ENCODE data around the gene TMEM30B. TPM values are rescaled to one million over a fixed set of nuclear protein-coding genes. Genes with fewer than 3 reads are reported as not detected.

Gene TMEM30B
- total and polyA plus RNA-seq, 4 experiments from 2014 or later: 2.9 to 5.4 (median 4.1) TPM

DNA sequence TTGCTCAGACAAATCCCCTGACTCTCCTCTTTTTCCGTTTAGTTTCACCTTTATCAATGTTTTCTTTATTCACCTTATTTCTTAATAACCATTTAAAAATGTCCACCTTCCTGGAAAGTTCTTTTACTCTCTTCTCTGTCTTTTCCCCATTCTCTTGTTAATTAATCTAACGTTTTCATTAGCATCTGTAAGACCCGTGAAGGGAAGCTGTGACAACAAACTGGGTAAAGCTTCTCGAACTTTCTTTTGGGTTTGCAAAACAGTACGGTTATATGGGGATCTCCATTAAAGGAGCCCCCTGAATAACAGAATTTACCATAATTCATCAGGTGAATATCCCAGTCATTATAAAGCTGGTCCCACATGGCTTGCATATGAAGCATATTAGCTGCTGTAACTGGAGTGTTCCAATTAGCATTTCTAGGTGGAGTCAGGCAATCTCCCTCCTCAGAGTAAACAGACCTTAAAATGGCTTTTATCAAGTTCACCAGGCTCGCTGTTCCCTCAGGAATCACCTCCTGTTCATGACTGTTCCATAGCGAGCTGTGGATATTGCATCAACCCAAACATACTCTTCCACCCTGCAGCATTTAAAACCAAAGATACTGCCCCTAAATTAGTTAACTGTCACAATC is 42.4 kb downstream of the TMEM30B start:
- ChIA-PET CTCF (ENCODE audit: partially characterized antibody) (interaction anchor here (0.6 to 1.8 kb wide), 3 partner anchors 12 to 611 kb away, joined by 3 to 4 read pairs (median 3); no protein-coding TSS in a partner anchor), POLR2A (ENCODE audit: partially characterized antibody) (no interaction called here)
- intact Hi-C loops (cut with micrococcal nuclease): no loop called here
- peaks cover 0 to 8% of the 10 kb centered on the region in 2 donors for H3K36me3 Mint-ChIP-seq
- H3K27ac Mint-ChIP-seq: no peak overlapping the region
- no peak overlapping the region for H3K4me3 Mint-ChIP-seq
- Histone ChIP-seq H3K4me1 (ENCODE audit: insufficient read depth, low read length) (no peaks in the 10 kb centered on the region), H3K36me3 (ENCODE audit: insufficient read depth, low read length) (no peaks in the 10 kb centered on the region), H3K4me3 (ENCODE audit: low read length in 2 of 2) (no peak overlapping the region), H3K9me3 (ENCODE audit: control insufficient read depth in 1 of 2, low read length in 2 of 2) (no peaks in the 10 kb centered on the region), H3K27me3 (ENCODE audit: insufficient read depth, low read length) (no peaks in the 10 kb centered on the region), H3K27ac (ENCODE audit: low read depth, low read length) (no peak overlapping the region)
- no peak for DNase-seq
- H3K27me3 Mint-ChIP-seq: peaks cover 15 to 17% of the 10 kb centered on the region in 2 donors
- peaks cover 0 to 22% (median 19%) of the 10 kb centered on the region in 8 donors for H3K9me3 Mint-ChIP-seq
- H3K4me1 Mint-ChIP-seq: no peaks in the 10 kb centered on the region

DNA sequence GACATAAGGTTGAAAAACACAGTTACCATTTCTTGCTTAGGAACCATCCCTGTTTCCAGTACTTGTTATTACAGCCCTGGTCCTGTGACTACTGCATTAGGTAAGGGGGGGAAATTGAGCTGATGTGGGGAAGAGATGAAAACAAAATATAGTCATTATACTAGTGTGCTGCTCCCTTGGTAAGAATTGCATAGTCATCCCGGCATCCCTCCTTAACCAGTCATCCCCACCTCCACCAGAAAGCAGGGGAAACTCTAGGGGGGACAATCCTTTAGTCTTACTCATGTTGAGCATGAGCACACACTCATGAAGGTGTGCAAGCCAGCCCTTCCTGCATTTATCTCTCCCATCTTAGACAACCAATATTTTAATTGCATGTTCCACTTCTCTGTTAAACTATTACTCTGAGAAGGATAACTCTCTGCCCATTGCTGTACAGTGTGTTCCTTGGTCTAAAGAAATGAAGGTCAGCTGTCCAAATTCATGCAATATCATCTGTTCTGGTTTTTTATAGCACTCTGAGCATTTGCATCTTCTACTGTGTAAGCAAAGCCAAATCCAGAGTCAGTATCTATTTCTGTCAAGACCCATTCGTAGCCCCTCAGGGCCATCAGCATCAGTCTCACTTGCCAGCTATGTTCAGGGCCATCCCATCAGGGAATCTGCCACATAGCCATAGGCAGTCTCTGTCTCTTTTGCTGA is 46.8 kb downstream of the TMEM30B start:
- Mint-ChIP-seq H3K4me1 (no peaks in the 10 kb centered on the region), H3K27me3 (peaks cover 17 to 31% of the 10 kb centered on the region in 2 donors)

DNA sequence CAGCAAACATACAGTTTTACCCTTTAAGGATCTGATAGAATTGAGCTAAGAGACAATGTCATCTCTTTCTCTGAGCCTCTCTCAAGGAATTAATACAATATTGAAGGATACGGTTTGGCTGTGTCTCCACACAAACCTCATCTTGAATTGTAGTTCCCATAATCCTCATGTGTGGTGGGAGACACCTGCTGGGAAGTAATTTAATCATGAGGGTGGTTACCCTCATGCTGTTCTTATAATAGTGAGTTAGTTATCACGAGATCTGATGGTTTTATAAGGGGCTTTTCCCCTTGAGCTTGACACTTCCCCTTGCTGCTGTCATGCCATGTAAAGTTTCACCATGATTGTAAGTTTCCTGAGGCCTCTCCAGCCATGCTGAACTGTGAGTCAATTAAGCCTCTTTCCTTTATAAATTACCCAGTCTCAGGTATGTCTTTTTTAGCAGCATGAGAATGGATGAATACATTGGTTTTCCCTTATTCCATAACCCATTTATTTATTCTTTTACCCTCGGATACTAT is 47.6 kb downstream of the TMEM30B start:
- Mint-ChIP-seq H3K9me3 (peaks cover 0 to 2% (median 0%) of the 10 kb centered on the region in 8 donors), H3K27ac (no peak overlapping the region), H3K36me3 (no peaks in the 10 kb centered on the region), H3K27me3 (peaks cover 17 to 32% of the 10 kb centered on the region in 2 donors), H3K4me3 (no peak overlapping the region), H3K4me1 (no peaks in the 10 kb centered on the region)
- intact Hi-C loops (cut with micrococcal nuclease): no loop called here
- H3K4me3 ChIP-seq (ENCODE audit: low read length in 2 of 2): no peak overlapping the region
- no peaks in the 10 kb centered on the region for H3K27me3 ChIP-seq (ENCODE audit: insufficient read depth, low read length)
- no peak for DNase-seq
- CTCF ChIA-PET (ENCODE audit: partially characterized antibody): interaction anchor here (1.2 kb wide), 1 partner anchor 19 kb away, joined by 3 read pairs; no protein-coding TSS in a partner anchor
- no peaks in the 10 kb centered on the region for H3K4me1 ChIP-seq (ENCODE audit: insufficient read depth, low read length)
- no peak overlapping the region for H3K27ac ChIP-seq (ENCODE audit: low read depth, low read length)
- H3K36me3 ChIP-seq (ENCODE audit: insufficient read depth, low read length): no peaks in the 10 kb centered on the region
- POLR2A ChIA-PET (ENCODE audit: partially characterized antibody): interaction anchor here (0.6 kb wide), 1 partner anchor 10 kb away, joined by 3 read pairs; no protein-coding TSS in a partner anchor
- no peaks in the 10 kb centered on the region for H3K9me3 ChIP-seq (ENCODE audit: control insufficient read depth in 1 of 2, low read length in 2 of 2)

More for the DNA sequence above, 46.8 kb downstream of the TMEM30B start:
- CTCF ChIA-PET (ENCODE audit: partially characterized antibody): interaction anchor here (1.2 kb wide), 1 partner anchor 18 kb away, joined by 3 read pairs; no protein-coding TSS in a partner anchor
- H3K4me3 ChIP-seq (ENCODE audit: low read length in 2 of 2): no peak overlapping the region
- no peaks in the 10 kb centered on the region for H3K4me1 ChIP-seq (ENCODE audit: insufficient read depth, low read length)
- peaks cover 0 to 5% (median 0%) of the 10 kb centered on the region in 8 donors for H3K9me3 Mint-ChIP-seq
- no peak for DNase-seq
- no peaks in the 10 kb centered on the region for H3K27me3 ChIP-seq (ENCODE audit: insufficient read depth, low read length)
- no peaks in the 10 kb centered on the region for H3K9me3 ChIP-seq (ENCODE audit: control insufficient read depth in 1 of 2, low read length in 2 of 2)
- H3K4me3 Mint-ChIP-seq: no peak overlapping the region
- H3K27ac Mint-ChIP-seq: no peak overlapping the region
- H3K36me3 Mint-ChIP-seq: no peaks in the 10 kb centered on the region
- POLR2A ChIA-PET (ENCODE audit: partially characterized antibody): no interaction called here
- H3K36me3 ChIP-seq (ENCODE audit: insufficient read depth, low read length): no peaks in the 10 kb centered on the region
- no peak overlapping the region for H3K27ac ChIP-seq (ENCODE audit: low read depth, low read length)
- intact Hi-C loops (cut with micrococcal nuclease): no loop called here

- Mint-ChIP-seq H3K4me1 (no peaks in the 10 kb centered on the region), H3K36me3 (no peaks in the 10 kb centered on the region), H3K4me3 (no peak overlapping the region), H3K27ac (no peak overlapping the region), H3K9me3 (peaks cover 0 to 2% (median 0%) of the 10 kb centered on the region in 8 donors), H3K27me3 (peaks cover 20 to 32% of the 10 kb centered on the region in 2 donors)
- H3K27ac ChIP-seq (ENCODE audit: low read depth, low read length): no peak overlapping the region
- H3K27me3 ChIP-seq (ENCODE audit: insufficient read depth, low read length): no peaks in the 10 kb centered on the region
- no peaks in the 10 kb centered on the region for H3K36me3 ChIP-seq (ENCODE audit: insufficient read depth, low read length)
- H3K4me3 ChIP-seq (ENCODE audit: low read length in 2 of 2): no peak overlapping the region
- H3K4me1 ChIP-seq (ENCODE audit: insufficient read depth, low read length): no peaks in the 10 kb centered on the region
- ChIA-PET CTCF (ENCODE audit: partially characterized antibody) (no interaction called here), POLR2A (ENCODE audit: partially characterized antibody) (no interaction called here)
- no peaks in the 10 kb centered on the region for H3K9me3 ChIP-seq (ENCODE audit: control insufficient read depth in 1 of 2, low read length in 2 of 2)
- intact Hi-C loops (cut with micrococcal nuclease): no loop called here
- DNase-seq: no peak
Observed at GRCh38 chr14:61231810-61232209, 49.3 kb downstream of the TMEM30B start.

GRCh38 chr14:61229981-61230380 is 51.2 kb downstream of the TMEM30B start:
- Histone ChIP-seq H3K27ac (ENCODE audit: low read depth, low read length) (no peak overlapping the region), H3K27me3 (ENCODE audit: insufficient read depth, low read length) (no peaks in the 10 kb centered on the region), H3K9me3 (ENCODE audit: control insufficient read depth in 1 of 2, low read length in 2 of 2) (no peaks in the 10 kb centered on the region), H3K36me3 (ENCODE audit: insufficient read depth, low read length) (no peaks in the 10 kb centered on the region), H3K4me1 (ENCODE audit: insufficient read depth, low read length) (no peaks in the 10 kb centered on the region), H3K4me3 (ENCODE audit: low read length in 2 of 2) (no peak overlapping the region)
- H3K36me3 Mint-ChIP-seq: no peaks in the 10 kb centered on the region
- no peak for DNase-seq
- H3K27ac Mint-ChIP-seq: no peak overlapping the region
- intact Hi-C loops (cut with micrococcal nuclease): no loop called here
- ChIA-PET CTCF (ENCODE audit: partially characterized antibody) (no interaction called here), POLR2A (ENCODE audit: partially characterized antibody) (no interaction called here)
- H3K9me3 Mint-ChIP-seq: peaks cover 0 to 2% (median 0%) of the 10 kb centered on the region in 8 donors
- H3K27me3 Mint-ChIP-seq: peaks cover 14 to 31% of the 10 kb centered on the region in 2 donors
- no peaks in the 10 kb centered on the region for H3K4me1 Mint-ChIP-seq
- H3K4me3 Mint-ChIP-seq: no peak overlapping the region

- no peaks in the 10 kb centered on the region for H3K36me3 Mint-ChIP-seq
- POLR2A ChIA-PET (ENCODE audit: partially characterized antibody): no interaction called here
- CTCF ChIA-PET (ENCODE audit: partially characterized antibody): no interaction called here
- no peaks in the 10 kb centered on the region for H3K4me1 Mint-ChIP-seq
- no peaks in the 10 kb centered on the region for H3K27me3 ChIP-seq (ENCODE audit: insufficient read depth, low read length)
- no peaks in the 10 kb centered on the region for H3K4me1 ChIP-seq (ENCODE audit: insufficient read depth, low read length)
- no peak overlapping the region for H3K4me3 Mint-ChIP-seq
- H3K27ac Mint-ChIP-seq: no peak overlapping the region
- H3K9me3 ChIP-seq (ENCODE audit: control insufficient read depth in 1 of 2, low read length in 2 of 2): no peaks in the 10 kb centered on the region
- intact Hi-C loops (cut with micrococcal nuclease): no loop called here
- peaks cover 0 to 1% (median 0%) of the 10 kb centered on the region in 8 donors for H3K9me3 Mint-ChIP-seq
- H3K36me3 ChIP-seq (ENCODE audit: insufficient read depth, low read length): no peaks in the 10 kb centered on the region
- no peak overlapping the region for H3K27ac ChIP-seq (ENCODE audit: low read depth, low read length)
- peaks cover 16 to 29% of the 10 kb centered on the region in 2 donors for H3K27me3 Mint-ChIP-seq
- no peak overlapping the region for H3K4me3 ChIP-seq (ENCODE audit: low read length in 2 of 2)
- no peak for DNase-seq
Observed at GRCh38 chr14:61229475-61229888, 51.7 kb downstream of the TMEM30B start.

DNA sequence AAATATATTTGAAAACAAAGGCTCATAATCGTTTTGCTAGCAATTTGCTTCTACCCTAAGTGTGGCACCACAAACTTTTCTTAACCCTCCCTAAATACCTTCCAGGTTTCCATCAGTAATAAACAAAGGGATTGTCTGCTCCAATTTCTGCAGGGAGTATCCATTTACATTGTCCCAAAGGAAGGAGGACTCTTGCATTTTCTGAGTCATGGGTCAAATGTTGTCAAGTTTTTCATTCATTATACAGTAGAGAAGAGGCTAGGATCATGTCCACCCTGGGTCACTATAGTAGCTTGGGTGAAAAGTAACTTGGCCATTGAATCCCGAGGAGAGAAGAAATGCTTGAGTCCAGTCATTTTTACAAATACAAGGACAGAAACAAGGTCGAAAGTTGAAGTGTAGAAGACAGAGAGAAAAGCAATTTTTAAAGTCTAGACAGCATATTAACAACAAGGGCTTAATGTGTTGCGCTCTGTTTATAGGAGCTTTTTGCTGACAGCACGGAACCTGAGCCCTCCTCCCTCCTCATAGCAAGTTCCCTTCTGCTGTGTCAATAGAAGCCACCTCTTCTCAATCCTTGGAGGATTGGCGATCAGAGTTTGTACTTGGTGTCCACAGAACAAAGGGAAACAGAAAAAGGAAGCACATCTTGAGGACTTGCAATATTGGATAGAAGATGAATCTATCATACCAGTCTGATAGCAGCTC is 53.1 kb downstream of the TMEM30B start:
- CTCF ChIA-PET (ENCODE audit: partially characterized antibody): no interaction called here
- H3K4me1 ChIP-seq (ENCODE audit: insufficient read depth, low read length): no peaks in the 10 kb centered on the region
- Mint-ChIP-seq H3K9me3 (no peaks in the 10 kb centered on the region), H3K36me3 (no peaks in the 10 kb centered on the region), H3K27ac (no peak overlapping the region), H3K4me1 (no peaks in the 10 kb centered on the region), H3K4me3 (no peak overlapping the region), H3K27me3 (peaks cover 17 to 35% of the 10 kb centered on the region in 2 donors)
- no peak for DNase-seq
- intact Hi-C loops (cut with micrococcal nuclease): no loop called here
- no peak overlapping the region for H3K27ac ChIP-seq (ENCODE audit: low read depth, low read length)
- H3K36me3 ChIP-seq (ENCODE audit: insufficient read depth, low read length): no peaks in the 10 kb centered on the region
- no peak overlapping the region for H3K4me3 ChIP-seq (ENCODE audit: low read length in 2 of 2)
- no peaks in the 10 kb centered on the region for H3K9me3 ChIP-seq (ENCODE audit: control insufficient read depth in 1 of 2, low read length in 2 of 2)
- POLR2A ChIA-PET (ENCODE audit: partially characterized antibody): no interaction called here
- no peaks in the 10 kb centered on the region for H3K27me3 ChIP-seq (ENCODE audit: insufficient read depth, low read length)
